Measurements from ENCODE around the gene FAF2. TPM values are rescaled to one million over a fixed set of nuclear protein-coding genes. Genes with fewer than 3 reads are reported as not detected.

Gene FAF2
- total RNA-seq, 4 donors from 2014 or later = 12.3 to 47.8 (median 32.5) TPM

GRCh38 chr5:176426876-176427275, 21.3 kb upstream of the FAF2 start:
- Histone ChIP-seq H3K4me3 (no peak overlapping the region), H3K36me3 (no peaks in the 10 kb centered on the region), H3K27me3 (no peaks in the 10 kb centered on the region), H3K9me3 (no peaks in the 10 kb centered on the region), H3K27ac (no peak overlapping the region), H3K4me1 (no peaks in the 10 kb centered on the region)
- no peak for DNase-seq
- no peak for TF ChIP-seq POLR2A (IDR thresholded peaks at IDR 0.05)
- no peak for TF ChIP-seq CTCF (IDR thresholded peaks at IDR 0.05)
- intact Hi-C loops (cut with DNase I; ENCODE audit: low total_unique reads) = no loop called here

- no peak for DNase-seq
- H3K4me1 ChIP-seq = no peaks in the 10 kb centered on the region
- intact Hi-C loops (cut with DNase I; ENCODE audit: low total_unique reads) = no loop called here
- no peak overlapping the region for H3K4me3 ChIP-seq
- no peaks in the 10 kb centered on the region for H3K9me3 ChIP-seq
- H3K36me3 ChIP-seq = no peaks in the 10 kb centered on the region
- H3K27me3 ChIP-seq = no peaks in the 10 kb centered on the region
- TF ChIP-seq POLR2A (IDR thresholded peaks at IDR 0.05) (no peak), CTCF (IDR thresholded peaks at IDR 0.05) (no peak)
- H3K27ac ChIP-seq = no peak overlapping the region
Measured at GRCh38 chr5:176427971-176428370, 20.2 kb upstream of the FAF2 start.

GRCh38 chr5:176429972-176430371, 18.2 kb upstream of the FAF2 start:
- Histone ChIP-seq H3K9me3 (no peaks in the 10 kb centered on the region), H3K4me1 (no peaks in the 10 kb centered on the region), H3K4me3 (no peak overlapping the region), H3K27ac (no peak overlapping the region), H3K36me3 (no peaks in the 10 kb centered on the region), H3K27me3 (no peaks in the 10 kb centered on the region)
- no peak for TF ChIP-seq CTCF (IDR thresholded peaks at IDR 0.05)
- TF ChIP-seq POLR2A (IDR thresholded peaks at IDR 0.05) = no peak
- intact Hi-C loops (cut with DNase I; ENCODE audit: low total_unique reads) = no loop called here
- no peak for DNase-seq

GRCh38 chr5:176432707-176433106, 15.5 kb upstream of the FAF2 start:
- Histone ChIP-seq H3K4me3 (no peak overlapping the region), H3K4me1 (no peaks in the 10 kb centered on the region), H3K9me3 (no peaks in the 10 kb centered on the region), H3K36me3 (no peaks in the 10 kb centered on the region), H3K27me3 (no peaks in the 10 kb centered on the region), H3K27ac (no peak overlapping the region)
- no peak for DNase-seq
- intact Hi-C loops (cut with DNase I; ENCODE audit: low total_unique reads) = no loop called here
- TF ChIP-seq POLR2A (IDR thresholded peaks at IDR 0.05) (no peak), CTCF (IDR thresholded peaks at IDR 0.05) (no peak)

GRCh38 chr5:176436656-176437055, 11.5 kb upstream of the FAF2 start:
- no peak for DNase-seq
- intact Hi-C loops (cut with DNase I; ENCODE audit: low total_unique reads) = no loop called here
- no peak for TF ChIP-seq POLR2A (IDR thresholded peaks at IDR 0.05)
- no peak for TF ChIP-seq CTCF (IDR thresholded peaks at IDR 0.05)
- H3K4me3 ChIP-seq = no peak overlapping the region
- no peaks in the 10 kb centered on the region for H3K36me3 ChIP-seq
- no peaks in the 10 kb centered on the region for H3K27me3 ChIP-seq
- no peaks in the 10 kb centered on the region for H3K9me3 ChIP-seq
- H3K4me1 ChIP-seq = no peaks in the 10 kb centered on the region
- no peak overlapping the region for H3K27ac ChIP-seq
